NOMO-1 (cell line): ENCODE data around the gene CENPA.
"Not testable (repeated sequence)": the region's sequence is repeated elsewhere in the genome, so short reads cannot be mapped to it uniquely, and the experiment has no call there.

ENCODE experiments used
- DNase-seq, 2 experiments: peaks; one replicate each; lab custom pipeline; 2025; ENCODE audit not compliant: unreplicated experiment in 2 of 2; lab: John Stamatoyannopoulos, UW

Gene CENPA

GRCh38 chr2:26786207-26787028 lies 562 bp downstream of the CENPA start:
- peak in 1 of 2 experiments; percentile 39 for DNase-seq

DNA sequence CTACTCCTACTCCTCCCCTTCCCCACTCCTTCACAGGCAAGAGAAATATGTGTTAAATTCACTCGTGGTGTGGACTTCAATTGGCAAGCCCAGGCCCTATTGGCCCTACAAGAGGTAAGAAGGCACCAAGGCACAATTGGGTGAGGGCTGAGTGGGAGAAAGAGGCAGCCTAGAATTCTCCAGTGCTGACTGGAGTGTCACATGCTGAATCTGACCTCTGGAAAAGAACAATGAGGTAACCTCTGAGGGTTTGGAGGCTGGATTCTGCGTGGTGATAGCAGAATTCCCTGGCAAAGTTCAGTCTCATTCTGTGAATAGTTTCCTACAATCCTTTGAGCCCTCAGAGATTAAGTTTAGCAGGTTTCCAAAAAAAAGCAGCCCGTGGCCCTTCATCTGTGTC lies 6.9 kb downstream of the CENPA start:
- DNase-seq: no peak

DNA sequence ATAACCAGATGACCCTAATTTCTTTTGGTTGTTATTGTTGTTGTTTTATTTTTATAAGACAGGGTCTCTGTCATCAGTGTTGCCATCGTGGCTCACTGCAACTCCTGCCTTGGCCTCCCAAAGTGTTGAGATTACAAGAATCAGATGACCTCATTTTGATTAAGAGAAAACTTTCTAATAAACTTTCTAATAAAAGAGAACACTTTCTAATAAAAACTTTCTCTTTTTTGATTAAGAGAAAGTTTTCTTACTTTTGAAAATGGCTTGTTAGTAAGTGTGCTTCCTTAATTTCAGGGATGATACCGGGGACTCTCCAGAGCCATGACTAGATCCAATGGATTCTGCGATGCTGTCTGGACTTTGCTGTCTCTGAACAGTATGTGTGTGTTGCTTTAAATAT lies 7.7 kb downstream of the CENPA start:
- DNase-seq: no peak

GRCh38 chr2:26795135-26795534 lies 9.3 kb downstream of the CENPA start:
- not testable (repeated sequence) for DNase-seq

GRCh38 chr2:26801328-26801727 lies 15.5 kb downstream of the CENPA start:
- DNase-seq: no peak

- DNase-seq: no peak
These were observed 15.9 kb downstream of the CENPA start for GRCh38 chr2:26801796-26802195.

GRCh38 chr2:26805241-26805676 lies 19.4 kb downstream of the CENPA start:
- no peak for DNase-seq

DNA sequence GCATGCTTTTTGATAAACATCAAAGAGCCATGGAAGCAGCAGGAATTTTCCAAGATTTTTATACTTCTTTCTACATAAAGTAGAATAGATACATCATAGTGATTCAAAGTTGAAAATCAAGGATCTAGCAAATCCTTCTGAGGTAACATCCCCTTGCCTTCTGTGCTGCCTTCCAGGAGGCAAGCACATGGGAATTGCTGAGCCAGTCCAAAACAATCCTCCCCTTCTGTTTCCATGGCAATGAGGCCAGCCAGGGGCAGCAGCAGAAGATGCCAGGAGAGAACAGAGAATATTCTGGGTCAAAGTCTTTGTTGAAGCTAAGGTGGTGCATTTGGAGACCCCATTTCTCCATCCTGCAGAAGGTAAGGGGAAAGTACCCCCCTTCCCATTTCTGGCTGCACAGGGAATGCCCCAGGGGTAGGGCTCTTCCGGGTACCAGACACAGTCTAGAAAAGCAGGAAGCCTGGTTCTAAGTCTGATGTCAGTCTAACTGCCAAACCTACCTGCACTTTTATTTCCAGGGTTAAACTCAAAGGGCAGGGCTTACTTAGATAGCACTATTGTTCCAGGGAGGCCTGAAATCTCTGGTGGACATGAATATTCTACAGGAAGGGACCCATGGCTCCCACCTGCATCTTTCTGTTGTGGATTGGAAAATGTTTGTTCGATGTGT lies 22.1 kb downstream of the CENPA start:
- DNase-seq: no peak

GRCh38 chr2:26809211-26809610 lies 23.4 kb downstream of the CENPA start:
- DNase-seq: no peak

DNA sequence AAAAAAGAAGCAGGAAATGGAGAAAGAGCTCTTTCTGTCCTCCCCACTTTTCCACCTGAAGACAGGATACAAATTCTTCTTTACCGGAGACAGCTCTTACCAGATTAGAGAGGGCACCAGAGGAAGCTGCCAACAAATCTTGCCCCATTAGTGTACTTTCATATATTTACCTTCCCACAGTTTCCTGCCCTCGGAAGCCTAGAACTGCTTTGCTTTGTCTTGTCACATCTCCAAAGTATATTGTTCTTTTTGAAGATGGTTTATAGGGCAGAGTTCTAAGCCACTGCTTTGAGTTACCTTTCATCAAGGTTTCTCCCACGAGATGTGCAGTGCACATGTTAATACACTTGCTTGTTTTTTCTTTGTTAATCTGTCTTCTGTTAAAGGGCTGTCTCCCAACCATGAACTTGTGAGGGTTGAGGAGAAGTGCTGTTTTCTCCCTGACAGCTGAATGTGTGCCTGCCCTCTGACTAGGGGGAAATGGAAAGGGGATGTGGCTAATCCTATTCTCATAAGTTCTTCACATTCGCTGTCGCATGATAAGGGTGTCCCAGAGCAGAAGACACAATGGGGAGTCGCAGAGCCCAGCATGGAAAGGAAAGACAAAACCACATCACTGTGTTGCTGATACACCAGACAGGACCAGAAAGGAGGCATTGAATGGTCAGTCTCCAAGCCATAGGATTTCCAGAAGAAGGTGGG lies 24.2 kb downstream of the CENPA start:
- DNase-seq: peak; percentile 44 to 59

- DNase-seq: no peak
These were observed 25.4 kb downstream of the CENPA start for GRCh38 chr2:26811261-26811660.

DNA sequence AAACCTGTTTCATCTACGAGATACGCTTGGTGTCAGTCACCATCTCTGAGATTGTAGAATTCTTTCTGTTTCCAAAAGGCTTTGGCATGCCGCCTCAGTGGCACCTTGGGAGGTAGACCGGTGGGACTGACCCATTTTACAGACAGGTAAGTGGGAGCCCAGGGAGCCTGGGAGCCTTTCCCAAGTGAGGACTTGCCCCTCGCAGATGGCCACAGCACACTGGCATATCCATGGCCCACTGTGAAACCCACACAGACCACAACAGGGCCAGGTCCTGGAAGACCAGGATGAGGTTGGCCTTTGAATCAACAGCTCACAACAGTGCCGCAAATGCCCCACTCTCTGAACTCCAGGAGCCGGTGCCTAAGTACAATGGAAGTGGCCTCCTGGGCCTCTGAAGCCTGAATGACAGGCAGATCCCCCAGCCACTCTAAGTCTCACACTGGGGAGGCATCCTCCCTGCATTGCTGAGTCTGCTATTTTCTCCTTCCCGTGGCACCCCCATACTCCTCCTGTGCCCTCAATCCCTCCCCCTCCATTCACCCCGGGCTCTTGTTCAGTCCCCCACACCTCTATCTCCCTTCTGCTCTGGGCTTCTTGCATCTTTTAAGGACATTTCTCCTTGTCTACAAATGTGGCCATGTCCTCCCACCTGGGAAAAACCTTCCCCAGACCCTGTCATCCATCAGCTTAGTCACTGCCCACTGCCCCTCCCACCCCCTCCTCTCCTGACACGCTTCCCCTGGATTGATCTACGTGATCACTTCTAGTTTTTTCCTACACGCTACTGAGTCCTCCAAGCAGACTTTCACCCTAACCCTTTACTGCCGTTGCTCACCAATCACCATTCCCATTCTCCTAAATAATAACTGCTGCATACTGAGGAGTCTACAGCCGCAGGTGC lies 26.2 kb downstream of the CENPA start:
- no peak for DNase-seq

DNA sequence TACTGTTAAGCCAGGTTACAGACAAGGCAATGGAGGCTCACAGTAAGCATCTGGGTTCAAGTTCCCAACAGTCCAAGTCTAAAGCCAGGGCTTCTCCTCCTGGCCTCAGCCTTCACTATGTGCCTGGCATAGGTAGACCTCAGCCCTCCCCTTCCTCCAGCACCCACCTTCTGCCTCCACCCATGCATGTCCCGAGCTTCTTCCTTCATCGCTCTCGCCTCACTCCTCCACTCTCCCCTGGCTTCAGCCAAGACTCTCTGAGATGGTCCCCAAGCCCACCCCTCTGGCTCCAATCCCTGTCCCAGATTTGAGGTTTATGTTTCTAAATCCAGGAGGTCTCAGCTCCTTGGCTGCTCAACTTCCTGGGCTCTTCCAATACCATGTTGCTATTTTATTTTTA lies 26.9 kb downstream of the CENPA start:
- no peak for DNase-seq

GRCh38 chr2:26814072-26814765 lies 28.4 kb downstream of the CENPA start:
- DNase-seq: not testable (repeated sequence)

- DNase-seq: peak in 1 of 2 experiments; percentile 7
These were observed 31.0 kb downstream of the CENPA start for GRCh38 chr2:26816893-26817292.

DNA sequence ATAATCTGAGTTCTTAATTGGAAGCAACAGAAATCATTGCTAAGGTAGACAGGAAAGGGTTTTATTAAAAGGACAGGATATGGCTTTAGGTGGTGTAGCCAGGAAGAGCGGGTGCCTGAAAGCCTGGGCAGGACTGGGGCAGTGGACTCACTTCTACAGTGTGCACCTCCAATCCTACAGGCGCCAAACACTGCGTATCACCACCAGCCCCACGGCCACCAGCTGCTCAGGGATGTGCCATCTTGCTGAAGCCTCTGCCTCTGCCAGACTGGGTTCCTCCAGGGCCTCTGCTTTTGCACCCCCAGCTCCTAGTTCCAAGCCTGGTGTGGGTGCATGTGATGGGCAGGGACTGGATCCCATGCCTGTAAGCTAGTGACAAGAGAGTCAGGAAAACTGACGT lies 32.4 kb downstream of the CENPA start:
- DNase-seq: no peak

GRCh38 chr2:26818972-26819371 lies 33.1 kb downstream of the CENPA start:
- DNase-seq: no peak

DNA sequence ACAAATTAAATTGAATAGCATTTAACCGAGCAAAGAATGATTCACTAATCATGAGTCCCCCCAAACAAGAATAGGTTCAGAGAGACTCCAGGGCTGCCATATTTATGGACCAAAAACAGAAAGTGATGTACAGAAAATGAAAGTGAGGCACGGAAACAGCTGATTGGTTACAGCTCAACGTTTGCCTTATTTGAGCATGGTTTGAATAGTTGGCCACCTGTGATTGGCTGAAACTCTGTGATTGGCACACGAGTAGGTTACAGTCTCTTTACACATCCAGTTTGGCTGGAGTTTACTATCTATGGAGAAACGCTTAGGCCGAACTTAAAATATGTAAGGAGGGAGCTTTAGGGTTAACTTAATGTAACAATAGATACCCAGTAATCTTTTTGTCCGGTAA lies 35.1 kb downstream of the CENPA start:
- no peak for DNase-seq

DNA sequence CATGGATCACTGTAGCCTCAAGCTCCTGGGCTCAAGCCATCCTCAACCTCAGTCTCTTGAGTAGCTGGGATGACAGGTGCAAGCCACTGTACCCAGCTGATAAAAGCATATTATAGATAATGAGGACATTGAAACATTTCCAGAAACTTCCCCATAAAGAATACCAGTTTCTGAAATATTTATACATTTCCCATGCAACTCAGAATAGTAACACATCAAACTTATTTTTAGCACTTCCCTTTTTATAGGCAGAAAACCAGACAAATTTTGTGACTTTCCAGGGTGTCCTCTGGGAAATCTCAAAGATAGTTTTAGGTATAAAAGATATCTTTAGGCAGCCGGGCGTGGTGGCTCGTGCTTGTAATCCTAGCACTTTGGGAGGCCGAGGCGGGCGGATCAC lies 37.0 kb downstream of the CENPA start:
- DNase-seq: peak in 1 of 2 experiments; percentile 6
